Retinal pigment epithelial cell (primary cell): Measurements from ENCODE around the gene DTYMK.

ENCODE experiments used
- DNase-seq: peaks from one replicate; pipeline ENCODE4 v3.0.0-alpha.2; 2010; ENCODE audit warnings: low read depth
- H3K4me3 ChIP-seq: 2 replicates; pipeline ENCODE4 v1.5.1; 2011; ENCODE audit warnings: mild to moderate bottlenecking, low read length, control low read depth, moderate library complexity
- CTCF ChIP-seq: conservative IDR thresholded peaks from 2 replicates; pipeline ENCODE4 v1.5.1; 2011; ENCODE audit warnings: low read depth, low read length, control low read depth, inconsistent platforms

The DTYMK gene

GRCh38 chr2:241724259-241724974 lies 37.8 kb upstream of the DTYMK start:
- no peak overlapping the region for H3K4me3 ChIP-seq
- TF ChIP-seq CTCF, result peak; percentile 28
- no peak for DNase-seq

GRCh38 chr2:241722896-241723454 lies 36.4 kb upstream of the DTYMK start:
- no peak for DNase-seq
- TF ChIP-seq CTCF, result no peak
- H3K4me3 ChIP-seq, result no peak overlapping the region

- H3K4me3 ChIP-seq, result no peak overlapping the region
- no peak for TF ChIP-seq CTCF
- DNase-seq, result no peak
These were observed 35.2 kb upstream of the DTYMK start for GRCh38 chr2:241721852-241722251.

- no peak for TF ChIP-seq CTCF
- DNase-seq, result no peak
- H3K4me3 ChIP-seq, result no peak overlapping the region
These were observed 33.9 kb upstream of the DTYMK start for GRCh38 chr2:241720560-241720959.

GRCh38 chr2:241720099-241720498 lies 33.5 kb upstream of the DTYMK start:
- H3K4me3 ChIP-seq, result no peak overlapping the region
- no peak for DNase-seq
- TF ChIP-seq CTCF, result no peak

GRCh38 chr2:241719093-241719492 lies 32.5 kb upstream of the DTYMK start:
- TF ChIP-seq CTCF, result no peak

GRCh38 chr2:241708879-241709278 lies 22.3 kb upstream of the DTYMK start:
- no peak for DNase-seq
- H3K4me3 ChIP-seq, result no peak overlapping the region
- no peak for TF ChIP-seq CTCF

More at GRCh38 chr2:241719093-241719492, 32.5 kb upstream of the DTYMK start:
- no peak for DNase-seq
- no peak overlapping the region for H3K4me3 ChIP-seq
